ENCODE data around the gene HHATL.
A peak's percentile ranks its signal among the peaks of the same experiment; 100 is the strongest.

HHATL gene

DNA sequence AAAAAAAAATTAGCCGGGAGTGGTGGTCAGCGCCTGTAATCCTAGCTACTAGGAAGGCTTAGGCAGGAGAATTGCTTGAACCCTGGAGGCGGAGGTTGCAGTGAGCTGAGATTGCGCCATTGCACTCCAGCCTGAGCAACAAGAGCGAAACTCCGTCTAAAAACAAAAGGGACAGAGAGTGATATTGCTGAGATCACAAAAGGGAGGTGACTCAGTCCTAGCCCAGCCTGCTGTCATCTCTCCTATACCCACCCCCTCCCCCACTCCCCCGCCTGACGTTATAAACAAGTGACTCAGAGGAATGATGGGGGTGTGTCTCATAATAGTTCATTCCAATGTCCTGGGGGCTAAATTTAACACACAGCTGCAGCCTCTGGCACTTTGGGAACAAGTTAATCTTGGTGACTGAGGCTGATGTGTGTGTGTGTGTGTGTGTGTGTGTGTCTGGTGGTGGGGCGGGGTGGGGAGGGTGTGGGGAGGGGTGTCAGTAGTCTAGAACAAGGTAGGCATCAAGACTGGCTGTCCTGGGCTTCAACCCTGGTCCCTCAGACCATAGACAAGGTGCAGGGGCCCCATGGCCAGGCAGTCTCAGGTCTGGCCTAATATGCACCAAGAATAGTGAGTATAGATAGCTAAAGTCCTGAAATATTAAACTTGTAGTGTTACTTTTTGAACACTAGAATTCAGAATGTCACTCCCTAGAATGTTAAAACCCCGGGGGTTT, 18.6 kb downstream of the HHATL start (continued):
- TF ChIP-seq ZNF362 (tag by site-specific recombination; IDR thresholded peaks at IDR 0.05) = 0 out of 2 replicates have a peak, but pooled peaks have one; percentile 71
- TF ChIP-seq, protein P1, sequence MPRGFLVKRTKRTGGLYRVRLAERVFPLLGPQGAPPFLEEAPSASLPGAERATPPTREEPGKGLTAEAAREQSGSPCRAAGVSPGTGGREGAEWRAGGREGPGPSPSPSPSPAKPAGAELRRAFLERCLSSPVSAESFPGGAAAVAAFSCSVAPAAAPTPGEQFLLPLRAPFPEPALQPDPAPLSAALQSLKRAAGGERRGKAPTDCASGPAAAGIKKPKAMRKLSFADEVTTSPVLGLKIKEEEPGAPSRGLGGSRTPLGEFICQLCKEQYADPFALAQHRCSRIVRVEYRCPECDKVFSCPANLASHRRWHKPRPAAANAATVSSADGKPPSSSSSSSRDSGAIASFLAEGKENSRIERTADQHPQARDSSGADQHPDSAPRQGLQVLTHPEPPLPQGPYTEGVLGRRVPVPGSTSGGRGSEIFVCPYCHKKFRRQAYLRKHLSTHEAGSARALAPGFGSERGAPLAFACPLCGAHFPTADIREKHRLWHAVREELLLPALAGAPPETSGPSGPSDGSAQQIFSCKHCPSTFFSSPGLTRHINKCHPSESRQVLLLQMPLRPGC (tag by site-specific recombination; IDR thresholded peaks at IDR 0.05) = peak; percentile 53; the same call in 1 of the 2 replicates
- TF ChIP-seq ZNF707 (tag by site-specific recombination; IDR thresholded peaks at IDR 0.05) = no peak
- no peak for TF ChIP-seq ZNF416 (tag by site-specific recombination; IDR thresholded peaks at IDR 0.05)
- TF ChIP-seq KLF16 (tag by site-specific recombination; IDR thresholded peaks at IDR 0.05) = 0 out of 2 replicates have a peak, but pooled peaks have one; percentile 29
- no peak for TF ChIP-seq ZNF529 (tag by site-specific recombination; IDR thresholded peaks at IDR 0.05; ENCODE audit: insufficient replicate concordance)
- TF ChIP-seq ZNF132 (tag by site-specific recombination; IDR thresholded peaks at IDR 0.05; ENCODE audit: borderline replicate concordance) = no peak
- TF ChIP-seq ZNF639 (tag by site-specific recombination; IDR thresholded peaks at IDR 0.05) = no peak
- no peak for TF ChIP-seq ZNF10 (tag by site-specific recombination; IDR thresholded peaks at IDR 0.05)
- TF ChIP-seq ZNF174 (tag by site-specific recombination; IDR thresholded peaks at IDR 0.05) = no peak
- no peak for TF ChIP-seq GLI4 (tag by site-specific recombination; IDR thresholded peaks at IDR 0.05)
- TF ChIP-seq ZNF658 (tag by site-specific recombination; IDR thresholded peaks at IDR 0.05) = no peak
- 0 out of 2 replicates have a peak, but pooled peaks have one; percentile 37 for TF ChIP-seq SCRT2 (tag by site-specific recombination; IDR thresholded peaks at IDR 0.05)
- no peak for TF ChIP-seq TRIM28 (IDR thresholded peaks at IDR 0.05; ENCODE audit: borderline replicate concordance, low read length)
- no peak for TF ChIP-seq ZNF747 (tag by site-specific recombination; IDR thresholded peaks at IDR 0.05)
- TF ChIP-seq ZNF837 (tag by site-specific recombination; IDR thresholded peaks at IDR 0.05) = no peak
- peak; percentile 49 for TF ChIP-seq ZNF623 (tag by site-specific recombination; IDR thresholded peaks at IDR 0.05)
- TF ChIP-seq ZNF426 (tag by site-specific recombination; IDR thresholded peaks at IDR 0.05) = no peak
- TF ChIP-seq GLIS1 (tag by site-specific recombination; IDR thresholded peaks at IDR 0.05) = peak; percentile 39; the same call in 1 of the 2 replicates
- peak; percentile 68 for TF ChIP-seq PRDM10 (tag by site-specific recombination; IDR thresholded peaks at IDR 0.05)
- no peak for TF ChIP-seq ZNF121 (tag by site-specific recombination; IDR thresholded peaks at IDR 0.05)
- no peak for TF ChIP-seq ZNF776 (tag by site-specific recombination; IDR thresholded peaks at IDR 0.05; ENCODE audit: borderline replicate concordance)
- no peak for TF ChIP-seq ZNF768 (tag by site-specific recombination; IDR thresholded peaks at IDR 0.05)
- TF ChIP-seq ZFHX2 (tag by site-specific recombination; conservative IDR thresholded peaks at IDR 0.05) = peak; percentile 39; the same call in 1 of the 2 replicates
- TF ChIP-seq ZNF214 (tag by site-specific recombination; IDR thresholded peaks at IDR 0.05; ENCODE audit: borderline replicate concordance) = no peak
- no peak for TF ChIP-seq ZNF292 (tag by site-specific recombination; IDR thresholded peaks at IDR 0.05; ENCODE audit: borderline replicate concordance, low read depth)
